B cell (primary cell): ENCODE measurements around the gene IGF1R. TPM values are rescaled to one million over a fixed set of nuclear protein-coding genes. Genes with fewer than 3 reads are reported as not detected.

Experiments
- ATAC-seq: fragments of 200-7000 bp; cut with Tn5 transposase; one replicate; pipeline ENCODE4 v1.10.0; 2021; ENCODE audit warnings: low read depth, mild to moderate bottlenecking, moderate number of reproducible peaks, moderate library complexity
- CTCF ChIA-PET: fragments of 350-600 bp; sonication (Branson Sonifier 250); formaldehyde crosslinking; loops from one replicate; lab custom pipeline; 2021; ENCODE audit warnings: antibody characterized with exemption, inconsistent platforms; lab: Charles Lee
- POLR2A ChIA-PET: fragments of 350-600 bp; sonication (Branson Sonifier 250); formaldehyde crosslinking; loops from one replicate; lab custom pipeline; 2021; ENCODE audit warnings: antibody characterized with exemption; lab: Charles Lee
- DNase-seq: peaks from one replicate; pipeline ENCODE4 v3.0.0; 2013
- H2AFZ ChIP-seq: 2 replicates; pipeline ENCODE4 v1.6.1; 2012; ENCODE audit warnings: mild to moderate bottlenecking, low read depth, low read length; ENCODE audit not compliant: insufficient read depth, poor library complexity, severe bottlenecking
- H3K27ac ChIP-seq, 2 donors: 1 replicate in 1 of 2; 2 replicates in 1 of 2; pipeline ENCODE4 v1.5.1; 2012 to 2013; ENCODE audit warnings: low read length in 2 of 2, mild to moderate bottlenecking in 2 of 2, moderate library complexity in 1 of 2
- H3K27me3 ChIP-seq, 4 experiments: fragments of 200-600 bp in 1 of 4; sonication (generic) in 1 of 4; replicated peaks in 1 of 4; 1 replicate in 2 of 4; 2 replicates in 2 of 4; pipeline versions ENCODE4 v1.6.1 to v1.7.0; 2013 to 2016; ENCODE audit warnings: low read length in 3 of 4, mild to moderate bottlenecking in 2 of 4, mixed read lengths in 1 of 4, moderate library complexity in 1 of 4; ENCODE audit not compliant: insufficient read depth in 4 of 4, control insufficient read depth in 3 of 4; ENCODE audit errors: control extremely low read depth in 1 of 4
- H3K36me3 ChIP-seq, 2 experiments: replicated peaks in 1 of 2; 1 replicate in 1 of 2; 2 replicates in 1 of 2; pipeline versions ENCODE4 v1.6.1 to v1.7.1; 2013; ENCODE audit warnings: low read length in 1 of 2; ENCODE audit not compliant: insufficient read depth in 2 of 2, control insufficient read depth in 1 of 2; ENCODE audit errors: control extremely low read depth in 1 of 2, extremely low read depth in 1 of 2
- H3K4me1 ChIP-seq, 2 donors: fragments of 200-600 bp in 1 of 2; sonication (generic) in 1 of 2; 1 replicate in 1 of 2; 2 replicates in 1 of 2; pipeline versions ENCODE4 v1.5.1 to v1.6.1; 2013 to 2017; ENCODE audit warnings: low read length in 2 of 2; ENCODE audit not compliant: control insufficient read depth in 2 of 2, insufficient read depth in 2 of 2
- H3K4me2 ChIP-seq: replicated peaks from 2 replicates; pipeline ENCODE3; 2012; ENCODE audit warnings: mild to moderate bottlenecking, low read depth, low read length; ENCODE audit not compliant: poor library complexity, severe bottlenecking
- H3K4me3 ChIP-seq, 5 experiments: fragments of 200-600 bp in 1 of 5; sonication (generic) in 1 of 5; 1 replicate in 3 of 5; 2 replicates in 2 of 5; pipeline versions ENCODE4 v1.5.1 to v1.7.0; 2011 to 2016; ENCODE audit warnings: low read length in 4 of 5, mild to moderate bottlenecking in 4 of 5, low read depth in 2 of 5, control low read depth in 1 of 5, moderate library complexity in 1 of 5; ENCODE audit not compliant: insufficient read depth in 1 of 5; ENCODE audit errors: control extremely low read depth in 1 of 5, extremely low read depth in 1 of 5
- H3K79me2 ChIP-seq: fragments of 200-600 bp; sonication (generic); one replicate; pipeline ENCODE4 v1.6.0; 2016; ENCODE audit warnings: low read length; ENCODE audit not compliant: control insufficient read depth, insufficient read depth
- H3K9ac ChIP-seq: fragments of 200-600 bp; sonication (generic); 2 replicates; pipeline ENCODE4 v1.6.1; 2017; ENCODE audit warnings: mild to moderate bottlenecking, low read length, moderate library complexity
- H3K9me3 ChIP-seq, 3 donors: one replicate each; pipeline versions ENCODE4 v1.6.1 to v1.7.1; 2013; ENCODE audit warnings: low read length in 2 of 3; ENCODE audit not compliant: control insufficient read depth in 2 of 3, insufficient read depth in 1 of 3; ENCODE audit errors: control extremely low read depth in 1 of 3
- H4K20me1 ChIP-seq: 2 replicates; pipeline ENCODE4 v1.6.0; 2012; ENCODE audit warnings: mild to moderate bottlenecking, low read length; ENCODE audit not compliant: insufficient read depth, control insufficient read depth, poor library complexity, severe bottlenecking
- H3K27ac Mint-ChIP-seq: one replicate; pipeline ENCODE4 v1.8.0; 2021; ENCODE audit warnings: mixed read lengths
- H3K27me3 Mint-ChIP-seq: one replicate; pipeline ENCODE4 v1.8.0; 2021; ENCODE audit warnings: mixed read lengths
- H3K4me1 Mint-ChIP-seq: one replicate; pipeline ENCODE4 v1.8.0; 2021; ENCODE audit warnings: mixed read lengths
- H3K4me3 Mint-ChIP-seq: one replicate; pipeline ENCODE4 v1.8.0; 2021; ENCODE audit warnings: mixed read lengths
- H3K9me3 Mint-ChIP-seq: one replicate; pipeline ENCODE4 v1.8.0; 2022; ENCODE audit warnings: mixed read lengths; ENCODE audit not compliant: insufficient read depth
- CTCF ChIP-seq: fragments of 200-600 bp; IDR thresholded peaks from one replicate; pipeline ENCODE4 v1.8.0; 2022; ENCODE audit warnings: antibody characterized with exemption, mild to moderate bottlenecking
- EZH2 ChIP-seq: IDR thresholded peaks from 2 replicates; pipeline ENCODE4 v1.6.1; 2012; ENCODE audit warnings: borderline replicate concordance, low read depth, mild to moderate bottlenecking, moderate library complexity, low read length; ENCODE audit not compliant: insufficient read depth, poor library complexity, severe bottlenecking
- WGBS: methylation state at CpG from one replicate; pipeline ENCODE4 v1.1.5; 2013; ENCODE audit warnings: missing lambda C conversion rate; ENCODE audit not compliant: insufficient coverage; 5-methylcytosine and 5-hydroxymethylcytosine counted together
- intact Hi-C: fragments of 100-400 bp; cut with micrococcal nuclease; formaldehyde crosslinking; loops from one replicate; pipeline ENCODE4 v1.10.0; 2022
- polyA plus RNA-seq: library from polyadenylated mRNA; depleted of rRNA; stranded (reverse); fragments of >200 nt; gene quantifications from 2 replicates; pipeline ENCODE4 v1.2.3, GENCODE V29; 2012
- total RNA-seq, 2 donors: library from RNA; stranded (reverse); fragments of 120-200 nt in 1 of 2; gene quantifications; 1 replicate in 1 of 2; 2 replicates in 1 of 2; pipeline versions ENCODE4 v1.2.3 to v1.2.4, GENCODE V29; 2013 to 2022

Gene IGF1R
- total and polyA plus RNA-seq, 2 donors (not counting 1 experiment from before 2014, with no cell fraction given): 5.4 to 23.1 TPM

GRCh38 chr15:98935736-98936135 lies 287.4 kb downstream of the IGF1R start:
- Mint-ChIP-seq H3K4me3 (no peak overlapping the region), H3K27ac (no peak overlapping the region), H3K9me3 (no peaks in the 10 kb centered on the region), H3K4me1 (no peaks in the 10 kb centered on the region), H3K27me3 (no peaks in the 10 kb centered on the region)
- intact Hi-C loops: no loop called here
- no peaks in the 10 kb centered on the region for H3K79me2 ChIP-seq
- H3K4me1 ChIP-seq: no peaks in the 10 kb centered on the region
- 92% methylated on average over 7 of the region's 12 CpGs for WGBS
- ATAC-seq (no peak), DNase-seq (no peak)
- H3K4me3 ChIP-seq: no peak overlapping the region
- H3K27ac ChIP-seq: no peak overlapping the region
- H4K20me1 ChIP-seq: no peaks in the 10 kb centered on the region
- H3K4me2 ChIP-seq: no peak overlapping the region
- TF ChIP-seq CTCF: no peak
- CTCF ChIA-PET: interaction anchor here (1.1 kb wide), 1 partner anchor 54 kb away, joined by 3 read pairs; no protein-coding TSS in a partner anchor
- POLR2A ChIA-PET: no interaction called here
- H3K9ac ChIP-seq: no peak overlapping the region
- H3K27me3 ChIP-seq: no peaks in the 10 kb centered on the region
- no peaks in the 10 kb centered on the region for H3K9me3 ChIP-seq
- peaks cover 5 to 11% of the 10 kb centered on the region in 2 experiments for H3K36me3 ChIP-seq
- no peak overlapping the region for H2AFZ ChIP-seq

- CTCF ChIA-PET: no interaction called here
- Histone ChIP-seq H3K36me3 (peaks cover 5 to 11% of the 10 kb centered on the region in 2 experiments), H3K4me3 (no peak overlapping the region), H2AFZ (no peak overlapping the region), H4K20me1 (no peaks in the 10 kb centered on the region), H3K79me2 (no peaks in the 10 kb centered on the region), H3K27me3 (no peaks in the 10 kb centered on the region), H3K27ac (no peak overlapping the region), H3K4me1 (no peaks in the 10 kb centered on the region), H3K4me2 (no peak overlapping the region), H3K9ac (no peak overlapping the region), H3K9me3 (no peaks in the 10 kb centered on the region)
- 85% methylated on average over 2 of the region's 7 CpGs for WGBS
- Mint-ChIP-seq H3K9me3 (no peaks in the 10 kb centered on the region), H3K27me3 (no peaks in the 10 kb centered on the region), H3K4me3 (no peak overlapping the region), H3K27ac (no peak overlapping the region), H3K4me1 (no peaks in the 10 kb centered on the region)
- POLR2A ChIA-PET: no interaction called here
- ATAC-seq: no peak
- intact Hi-C loops: no loop called here
- no peak for DNase-seq
- no peak for TF ChIP-seq CTCF
- no peak for TF ChIP-seq EZH2
Observed at GRCh38 chr15:98937413-98938104, 289.2 kb downstream of the IGF1R start.
